ENCODE data around the gene NCCRP1. TPM values are rescaled to one million over a fixed set of nuclear protein-coding genes. Genes with fewer than 3 reads are reported as not detected.

NCCRP1 gene
- total and polyA plus RNA-seq, 2 donors (not counting 3 experiments of a cell fraction or from before 2014, with no cell fraction given), result 0.06 TPM; not detected in 1

GRCh38 chr19:39192846-39193245, 3.9 kb upstream of the NCCRP1 start:
- dilution Hi-C loops (cut with MboI; ENCODE audit: extremely low pct_ligation_motif_present, low sequenced_read_pairs) (no loop called here), intact Hi-C loops (cut with micrococcal nuclease) (no loop called here)
- POLR2A ChIA-PET, result no interaction called here
- Histone ChIP-seq H3K27ac (ENCODE audit: insufficient read depth, low read depth, low read length) (no peak overlapping the region), H3K4me1 (ENCODE audit: control insufficient read depth, extremely low read depth, insufficient read depth, low read length) (no peaks in the 10 kb centered on the region), H3K4me2 (ENCODE audit: insufficient read depth, low read length) (no peak overlapping the region), H3K4me3 (replicated peaks in 1 of 3; ENCODE audit: insufficient read depth in 1 of 3, low read depth in 1 of 3, low read length in 3 of 3) (no peak overlapping the region), H3K36me3 (ENCODE audit: control insufficient read depth in 2 of 2, extremely low read depth in 1 of 2, insufficient read depth in 2 of 2, low read length in 2 of 2) (no peaks in the 10 kb centered on the region), H3K9ac (replicated peaks; ENCODE audit: extremely low read depth, insufficient read depth, low read length) (no peak overlapping the region), H3K79me2 (ENCODE audit: control insufficient read depth, insufficient read depth, low read length) (no peaks in the 10 kb centered on the region), H2AFZ (ENCODE audit: low read depth, low read length) (no peak overlapping the region), H3K9me1 (replicated peaks; ENCODE audit: control insufficient read depth, extremely low read depth, insufficient read depth, low read length) (no peaks in the 10 kb centered on the region), H3K9me3 (replicated peaks; ENCODE audit: control insufficient read depth, insufficient read depth, low read length) (no peaks in the 10 kb centered on the region), H3K27me3 (ENCODE audit: control insufficient read depth in 2 of 2, insufficient read depth in 2 of 2, low read length in 2 of 2) (peaks cover 23 to 35% of the 10 kb centered on the region in 2 experiments), H4K20me1 (replicated peaks; ENCODE audit: control insufficient read depth, extremely low read depth, insufficient read depth, low read length) (no peaks in the 10 kb centered on the region)
- FAIRE-seq, result no peak
- CTCF ChIA-PET, result no interaction called here
- no peak for DNase-seq (ENCODE audit: low read depth, low spot score)
- BruUV-seq (replicated peaks), result no TSS peak
- TF ChIP-seq FOS (IDR thresholded peaks at IDR 0.05; ENCODE audit: borderline replicate concordance, insufficient read depth, low read length), result no peak
- no peak for TF ChIP-seq MYC (IDR thresholded peaks at IDR 0.05; ENCODE audit: low read depth, low read length)
- TF ChIP-seq POLR2A (IDR thresholded peaks at IDR 0.05; ENCODE audit: low read depth, low read length), result no peak
- no peak for TF ChIP-seq CTCF (IDR thresholded peaks at IDR 0.05; ENCODE audit: extremely low read depth in 1 of 2, insufficient read depth in 1 of 2, low read depth in 1 of 2, low read length in 2 of 2)
- no peak for TF ChIP-seq POLR2AphosphoS5 (IDR thresholded peaks at IDR 0.05; ENCODE audit: insufficient read depth, low read depth, low read length)
- no peak for TF ChIP-seq EZH2 (IDR thresholded peaks at IDR 0.05; ENCODE audit: borderline replicate concordance, low read depth, low read length, severe bottlenecking)
- TF ChIP-seq GATA2 (IDR thresholded peaks at IDR 0.05; ENCODE audit: insufficient read depth, insufficient read length, low read depth, low read length), result no peak
- TF ChIP-seq MAX (IDR thresholded peaks at IDR 0.05; ENCODE audit: insufficient read depth, insufficient read length), result no peak
- no peak for TF ChIP-seq JUN (IDR thresholded peaks at IDR 0.05; ENCODE audit: borderline replicate concordance, insufficient read depth, insufficient read length, low read depth)
